HepG2 (cell line): Measurements from ENCODE around the gene RFXANK. TPM values are rescaled to one million over a fixed set of nuclear protein-coding genes. Genes with fewer than 3 reads are reported as not detected.

Experiments
- AHR ChIP-seq: IDR thresholded peaks from 2 replicates; pipeline ENCODE4 v1.6.1; 2018; ENCODE audit warnings: missing genetic modification reagents, missing compliant biosample characterization
- BRD4 ChIP-seq: sonication (generic); formaldehyde crosslinking; IDR thresholded peaks from 2 replicates; pipeline ENCODE4 v1.4.0; 2020; ENCODE audit warnings: missing genetic modification reagents
- CHD4 ChIP-seq: fragments of 200-600 bp; sonication (generic); IDR thresholded peaks from 2 replicates; pipeline ENCODE4 v1.7.0; 2017; ENCODE audit warnings: mild to moderate bottlenecking, low read length, borderline replicate concordance
- FOXJ3 ChIP-seq: sonication (generic); formaldehyde crosslinking; IDR thresholded peaks from 2 replicates; pipeline ENCODE4 v1.4.0; 2020; ENCODE audit warnings: missing genetic modification reagents, mild to moderate bottlenecking, borderline replicate concordance
- JUNB ChIP-seq: sonication (generic); formaldehyde crosslinking; IDR thresholded peaks from 2 replicates; pipeline ENCODE4 v1.8.0; 2022; ENCODE audit warnings: missing genetic modification reagents, mild to moderate bottlenecking, borderline replicate concordance
- MBD4 ChIP-seq: IDR thresholded peaks from 2 replicates; pipeline ENCODE4 v1.6.1; 2012; ENCODE audit warnings: low read length, inconsistent platforms, borderline replicate concordance
- MBNL3 ChIP-seq: fragments of 250-450 bp; sonication (Bioruptor Pico); conservative IDR thresholded peaks from 2 replicates; pipeline ENCODE4 v1.8.0; 2022; ENCODE audit warnings: mild to moderate bottlenecking, inconsistent platforms
- MEIS2 ChIP-seq: sonication (generic); formaldehyde crosslinking; IDR thresholded peaks from 2 replicates; pipeline ENCODE4 v1.9.0; 2021; ENCODE audit warnings: mild to moderate bottlenecking, missing genetic modification reagents
- MYC ChIP-seq: sonication (generic); formaldehyde crosslinking; IDR thresholded peaks from 2 replicates; pipeline ENCODE4 v1.9.0; 2021; ENCODE audit warnings: missing genetic modification reagents, borderline replicate concordance
- MYNN ChIP-seq: sonication (generic); formaldehyde crosslinking; IDR thresholded peaks from 2 replicates; pipeline ENCODE4 v1.4.0; 2020; ENCODE audit warnings: mild to moderate bottlenecking, low read depth, missing genetic modification reagents
- REL ChIP-seq: sonication (generic); formaldehyde crosslinking; conservative IDR thresholded peaks from 2 replicates; pipeline ENCODE4 v1.8.0; 2022; ENCODE audit warnings: mild to moderate bottlenecking, missing genetic modification reagents, moderate library complexity
- ZFP82 ChIP-seq: sonication (generic); formaldehyde crosslinking; IDR thresholded peaks from 2 replicates; pipeline ENCODE4 v1.5.1; 2020; ENCODE audit warnings: mild to moderate bottlenecking, missing genetic modification reagents, borderline replicate concordance
- ZNF333 ChIP-seq: sonication (generic); formaldehyde crosslinking; IDR thresholded peaks from 2 replicates; pipeline ENCODE4 v1.4.0; 2020; ENCODE audit warnings: mild to moderate bottlenecking, missing genetic modification reagents, borderline replicate concordance
- ZNF431 ChIP-seq: sonication (generic); formaldehyde crosslinking; IDR thresholded peaks from 2 replicates; pipeline ENCODE4 v1.9.0; 2022; ENCODE audit warnings: missing genetic modification reagents, low read depth, mild to moderate bottlenecking, borderline replicate concordance
- ZNF44 ChIP-seq: sonication (generic); formaldehyde crosslinking; IDR thresholded peaks from 2 replicates; pipeline ENCODE4 v1.5.1; 2020; ENCODE audit warnings: mild to moderate bottlenecking, missing genetic modification reagents
- ZNF501 ChIP-seq: sonication (generic); formaldehyde crosslinking; IDR thresholded peaks from 2 replicates; pipeline ENCODE4 v1.5.1; 2020; ENCODE audit warnings: mild to moderate bottlenecking, moderate library complexity, missing genetic modification reagents
- ZNF563 ChIP-seq: sonication (generic); formaldehyde crosslinking; IDR thresholded peaks from 2 replicates; pipeline ENCODE4 v1.8.0; 2022; ENCODE audit warnings: mild to moderate bottlenecking, moderate library complexity, missing genetic modification reagents
- ZNF572 ChIP-seq: sonication (generic); formaldehyde crosslinking; IDR thresholded peaks from 2 replicates; pipeline ENCODE4 v1.5.1; 2020; ENCODE audit warnings: mild to moderate bottlenecking, missing genetic modification reagents
- ZNF737 ChIP-seq: sonication (generic); formaldehyde crosslinking; IDR thresholded peaks from 2 replicates; pipeline ENCODE4 v1.5.0; 2020; ENCODE audit warnings: missing genetic modification reagents, mild to moderate bottlenecking, borderline replicate concordance
- polyA plus RNA-seq, 8 experiments: library from polyadenylated mRNA; depleted of rRNA in 3 of 8; stranded (reverse) in 7 of 8; unstranded in 1 of 8; fragments of >200 nt; fragmentation: Illumina TruSeq in 4 of 8; extraction: Trizol in 4 of 8; gene quantifications; 2 replicates each; pipeline versions ENCODE4 v1.2.1 to v1.2.3, GENCODE V29; 2011 to 2016; ENCODE audit warnings: low read depth in 4 of 8, missing spikeins in 1 of 8, mixed read lengths in 1 of 8; ENCODE audit not compliant: insufficient read depth in 1 of 8
- total RNA-seq, 5 experiments: library from RNA; depleted of rRNA; stranded (reverse); fragments of >200 nt; fragmentation: Illumina TruSeq; extraction: Trizol; gene quantifications; 2 replicates each; pipeline ENCODE4 v1.2.3, GENCODE V29; 2016; ENCODE audit warnings: low read depth in 1 of 5
- TF ChIP-seq, protein P1 (sequence below): sonication (generic); formaldehyde crosslinking; IDR thresholded peaks from 2 replicates; pipeline ENCODE4 v1.4.0; 2020; ENCODE audit warnings: missing genetic modification reagents
- TF ChIP-seq, protein P2 (sequence below): sonication (generic); formaldehyde crosslinking; IDR thresholded peaks from 2 replicates; pipeline ENCODE4 v1.8.1; 2023; ENCODE audit warnings: missing genetic modification reagents, mild to moderate bottlenecking, borderline replicate concordance
- TF ChIP-seq, protein P3 (sequence below): sonication (generic); formaldehyde crosslinking; IDR thresholded peaks from 2 replicates; pipeline ENCODE4 v1.5.0; 2020; ENCODE audit warnings: mild to moderate bottlenecking, missing genetic modification reagents, borderline replicate concordance
- TF ChIP-seq, protein P4 (sequence below): sonication (generic); formaldehyde crosslinking; conservative IDR thresholded peaks from 2 replicates; pipeline ENCODE4 v1.8.0; 2022; ENCODE audit warnings: mild to moderate bottlenecking, moderate library complexity, missing genetic modification reagents

The RFXANK gene
- total and polyA plus RNA-seq, 2 of the 13 experiments (the other 11 are each of a cell fraction or from before 2014, with no cell fraction given): 49.9 to 80.7 TPM

DNA sequence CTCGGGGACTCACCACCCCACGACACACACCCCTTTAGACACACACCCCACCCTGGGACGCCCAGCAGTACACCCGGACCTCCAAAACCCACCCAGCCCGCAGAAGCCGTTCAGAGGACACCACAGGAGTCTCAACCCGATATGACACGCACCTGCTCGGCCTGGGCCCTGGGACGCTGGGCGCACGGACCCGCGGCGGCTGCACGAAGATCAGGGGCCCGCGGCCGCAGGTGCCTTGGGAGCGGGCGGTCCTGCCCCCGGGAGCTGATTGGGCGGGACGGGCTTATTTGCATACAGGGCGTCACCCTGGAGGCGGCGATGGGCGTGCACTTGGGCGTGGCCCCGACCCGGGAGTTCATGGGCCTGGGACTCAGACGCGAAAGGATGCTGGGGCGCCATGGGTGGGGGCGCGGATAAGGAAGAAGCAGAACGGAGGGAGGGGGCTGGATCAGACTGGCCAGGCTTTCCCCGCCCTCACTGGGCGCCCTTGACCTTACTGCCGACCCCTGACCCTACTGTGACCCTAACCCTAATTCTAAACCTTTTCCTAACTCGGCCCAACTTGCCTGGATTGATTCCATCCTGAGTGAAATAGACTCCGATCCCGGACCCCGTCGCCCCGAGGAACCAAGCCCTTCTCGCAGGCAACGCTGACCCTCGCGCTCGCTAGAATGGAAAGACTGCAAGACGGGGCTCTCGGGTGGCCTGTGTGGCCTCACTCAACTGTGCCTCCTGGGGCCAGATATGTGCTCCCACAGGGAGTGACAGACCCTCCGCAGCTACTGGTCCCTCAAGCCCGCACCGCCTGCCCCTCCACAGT, 21.8 kb upstream of the RFXANK start, which contains the start of gene MEF2B (continued):
- TF ChIP-seq CHD4: no peak
- TF ChIP-seq MYC: peak; percentile 56; the same call in 1 of the 2 replicates
- no peak for TF ChIP-seq JUNB (CRISPR knock-in tag)
- no peak for TF ChIP-seq MEIS2 (CRISPR knock-in tag)
- TF ChIP-seq, protein P1, sequence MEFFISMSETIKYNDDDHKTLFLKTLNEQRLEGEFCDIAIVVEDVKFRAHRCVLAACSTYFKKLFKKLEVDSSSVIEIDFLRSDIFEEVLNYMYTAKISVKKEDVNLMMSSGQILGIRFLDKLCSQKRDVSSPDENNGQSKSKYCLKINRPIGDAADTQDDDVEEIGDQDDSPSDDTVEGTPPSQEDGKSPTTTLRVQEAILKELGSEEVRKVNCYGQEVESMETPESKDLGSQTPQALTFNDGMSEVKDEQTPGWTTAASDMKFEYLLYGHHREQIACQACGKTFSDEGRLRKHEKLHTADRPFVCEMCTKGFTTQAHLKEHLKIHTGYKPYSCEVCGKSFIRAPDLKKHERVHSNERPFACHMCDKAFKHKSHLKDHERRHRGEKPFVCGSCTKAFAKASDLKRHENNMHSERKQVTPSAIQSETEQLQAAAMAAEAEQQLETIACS: no peak
- TF ChIP-seq FOXJ3 (CRISPR knock-in tag): no peak
- TF ChIP-seq, protein P2, sequence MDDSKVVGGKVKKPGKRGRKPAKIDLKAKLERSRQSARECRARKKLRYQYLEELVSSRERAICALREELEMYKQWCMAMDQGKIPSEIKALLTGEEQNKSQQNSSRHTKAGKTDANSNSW: no peak
- TF ChIP-seq ZNF44 (CRISPR knock-in tag): 0 out of 2 replicates have a peak, but pooled peaks have one; percentile 39
- TF ChIP-seq ZNF501 (CRISPR knock-in tag): 0 out of 2 replicates have a peak, but pooled peaks have one; percentile 31
- TF ChIP-seq, protein P3, sequence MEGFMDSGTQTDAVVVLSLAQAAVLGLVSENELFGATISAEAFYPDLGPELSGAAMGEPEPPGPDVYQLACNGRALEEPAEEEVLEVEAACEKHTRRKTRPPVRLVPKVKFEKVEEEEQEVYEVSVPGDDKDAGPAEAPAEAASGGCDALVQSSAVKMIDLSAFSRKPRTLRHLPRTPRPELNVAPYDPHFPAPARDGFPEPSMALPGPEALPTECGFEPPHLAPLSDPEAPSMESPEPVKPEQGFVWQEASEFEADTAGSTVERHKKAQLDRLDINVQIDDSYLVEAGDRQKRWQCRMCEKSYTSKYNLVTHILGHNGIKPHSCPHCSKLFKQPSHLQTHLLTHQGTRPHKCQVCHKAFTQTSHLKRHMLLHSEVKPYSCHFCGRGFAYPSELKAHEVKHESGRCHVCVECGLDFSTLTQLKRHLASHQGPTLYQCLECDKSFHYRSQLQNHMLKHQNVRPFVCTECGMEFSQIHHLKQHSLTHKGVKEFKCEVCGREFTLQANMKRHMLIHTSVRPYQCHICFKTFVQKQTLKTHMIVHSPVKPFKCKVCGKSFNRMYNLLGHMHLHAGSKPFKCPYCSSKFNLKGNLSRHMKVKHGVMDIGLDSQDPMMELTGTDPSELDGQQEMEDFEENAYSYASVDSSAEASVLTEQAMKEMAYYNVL (CRISPR knock-in tag): no peak
- TF ChIP-seq BRD4: no peak
- no peak for TF ChIP-seq ZNF563
- no peak for TF ChIP-seq ZNF572 (CRISPR knock-in tag)
- no peak for TF ChIP-seq REL (CRISPR knock-in tag)
- TF ChIP-seq, protein P4, sequence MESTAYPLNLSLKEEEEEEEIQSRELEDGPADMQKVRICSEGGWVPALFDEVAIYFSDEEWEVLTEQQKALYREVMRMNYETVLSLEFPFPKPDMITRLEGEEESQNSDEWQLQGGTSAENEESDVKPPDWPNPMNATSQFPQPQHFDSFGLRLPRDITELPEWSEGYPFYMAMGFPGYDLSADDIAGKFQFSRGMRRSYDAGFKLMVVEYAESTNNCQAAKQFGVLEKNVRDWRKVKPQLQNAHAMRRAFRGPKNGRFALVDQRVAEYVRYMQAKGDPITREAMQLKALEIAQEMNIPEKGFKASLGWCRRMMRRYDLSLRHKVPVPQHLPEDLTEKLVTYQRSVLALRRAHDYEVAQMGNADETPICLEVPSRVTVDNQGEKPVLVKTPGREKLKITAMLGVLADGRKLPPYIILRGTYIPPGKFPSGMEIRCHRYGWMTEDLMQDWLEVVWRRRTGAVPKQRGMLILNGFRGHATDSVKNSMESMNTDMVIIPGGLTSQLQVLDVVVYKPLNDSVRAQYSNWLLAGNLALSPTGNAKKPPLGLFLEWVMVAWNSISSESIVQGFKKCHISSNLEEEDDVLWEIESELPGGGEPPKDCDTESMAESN (CRISPR knock-in tag): 0 out of 2 replicates have a peak, but pooled peaks have one; percentile 60
- no peak for TF ChIP-seq ZNF431 (CRISPR knock-in tag)
- TF ChIP-seq ZNF737 (CRISPR knock-in tag): no peak
- TF ChIP-seq AHR (CRISPR knock-in tag): no peak
- no peak for TF ChIP-seq MBD4
- 0 out of 2 replicates have a peak, but pooled peaks have one; percentile 4 for TF ChIP-seq ZNF333 (CRISPR knock-in tag)
- TF ChIP-seq ZFP82: no peak
- no peak for TF ChIP-seq MBNL3
- no peak for TF ChIP-seq MYNN (CRISPR knock-in tag)
